GM12892 (cell line): ENCODE data around the gene SLC2A4RG.
"Not testable (repeated sequence)": the region's sequence is repeated elsewhere in the genome, so short reads cannot be mapped to it uniquely, and the experiment has no call there.

Source experiments
- DNase-seq: peaks from one replicate; pipeline ENCODE4 v3.0.0; 2011; ENCODE audit not compliant: insufficient read length
- FAIRE-seq: peaks from 2 replicates; lab custom pipeline; 2011; peaks lifted over from hg19 to GRCh38; lab: Jason Lieb, UNC
- POLR2A ChIP-seq: IDR thresholded peaks from 2 replicates; pipeline ENCODE4 v1.6.1; 2011; ENCODE audit warnings: low read depth, low read length, control low read depth
- POLR2AphosphoS5 ChIP-seq: IDR thresholded peaks from 2 replicates; pipeline ENCODE4 v1.6.1; 2011; ENCODE audit warnings: low read depth, low read length, control low read depth
- TAF1 ChIP-seq: IDR thresholded peaks from 2 replicates; pipeline ENCODE4 v1.6.1; 2011; ENCODE audit warnings: low read depth, mild to moderate bottlenecking, control low read depth, low read length, borderline replicate concordance

Gene SLC2A4RG

GRCh38 chr20:63768591-63769515 is 29.3 kb downstream of the SLC2A4RG start:
- no peak for TF ChIP-seq POLR2AphosphoS5
- no peak for TF ChIP-seq POLR2A
- TF ChIP-seq TAF1 = no peak
- no peak for FAIRE-seq
- no peak for DNase-seq

- no peak for FAIRE-seq
- TF ChIP-seq POLR2AphosphoS5 (no peak), TAF1 (no peak), POLR2A (no peak)
- no peak for DNase-seq
These were observed 30.4 kb downstream of the SLC2A4RG start for GRCh38 chr20:63769891-63770474.

GRCh38 chr20:63771046-63771707 is 31.6 kb downstream of the SLC2A4RG start:
- no peak for FAIRE-seq
- DNase-seq = no peak
- TF ChIP-seq TAF1 (no peak), POLR2A (no peak), POLR2AphosphoS5 (no peak)

DNA sequence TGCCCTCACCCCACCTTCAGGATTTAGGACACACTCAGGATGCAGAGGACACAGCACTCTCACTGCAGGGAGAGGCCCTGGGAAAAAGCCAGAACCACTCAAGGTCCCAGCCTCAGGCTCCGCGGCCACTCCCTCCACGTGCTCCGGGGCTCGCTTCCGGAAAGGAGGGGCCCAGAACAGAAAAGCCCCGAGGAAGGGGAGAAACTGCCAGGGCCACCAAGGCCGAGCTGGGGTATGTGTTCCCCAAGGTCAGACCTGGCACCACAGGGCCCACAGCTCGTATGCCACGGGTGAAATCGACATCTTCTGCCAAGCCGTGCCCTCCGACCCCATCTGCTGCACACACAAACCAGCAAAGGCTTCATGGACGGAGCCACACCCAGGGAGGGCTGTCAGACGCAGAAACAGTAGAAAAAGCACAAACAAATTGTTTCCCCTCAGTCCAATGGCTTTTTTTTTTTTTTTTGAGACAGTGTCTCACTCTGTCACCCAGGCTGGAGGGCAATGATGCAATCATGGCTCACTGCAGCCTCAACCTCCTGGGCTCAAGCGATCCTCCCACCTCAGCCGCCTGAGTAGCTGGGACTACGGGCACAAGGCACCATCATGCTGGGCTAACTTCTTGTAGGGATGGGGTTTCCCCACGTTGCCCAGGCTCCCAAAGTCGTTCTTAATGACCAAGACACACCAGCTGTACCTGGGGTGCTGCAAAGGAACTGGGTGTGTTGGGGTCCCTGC is 33.4 kb downstream of the SLC2A4RG start:
- DNase-seq = no peak
- no peak for FAIRE-seq
- TF ChIP-seq TAF1 = no peak
- no peak for TF ChIP-seq POLR2A
- TF ChIP-seq POLR2AphosphoS5 = no peak

DNA sequence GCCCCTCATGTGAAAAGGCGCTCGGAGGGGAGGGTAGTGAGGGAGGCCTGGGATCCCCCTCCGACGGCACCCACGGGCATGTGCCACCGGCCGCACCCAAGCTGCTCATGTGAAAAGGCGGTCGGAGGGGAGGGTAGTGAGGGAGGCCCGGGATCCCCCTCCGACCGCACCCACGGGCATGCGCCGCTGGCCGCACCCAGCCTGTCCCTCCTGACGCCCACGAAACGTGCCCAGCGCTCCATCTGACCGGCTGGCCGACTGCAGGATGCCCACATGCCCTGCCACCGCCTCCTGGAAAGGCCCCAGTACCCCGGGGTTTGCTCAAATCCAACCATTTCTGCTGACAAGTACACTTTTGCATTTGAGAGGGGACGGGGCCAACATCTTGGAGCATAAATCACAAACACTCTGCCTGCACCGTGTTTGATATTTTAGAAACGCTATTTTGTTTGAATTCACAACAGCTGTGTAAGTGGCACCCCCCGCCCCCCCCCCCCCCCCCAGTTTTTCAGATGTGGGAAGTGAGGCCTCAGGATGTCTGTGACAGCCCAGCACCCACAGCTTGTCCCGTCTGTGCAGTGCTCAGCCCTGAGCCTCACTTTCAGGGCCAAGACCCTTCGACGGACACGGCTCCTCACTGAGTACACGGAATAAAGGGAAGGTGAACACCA is 34.1 kb downstream of the SLC2A4RG start:
- TF ChIP-seq TAF1 = no peak
- TF ChIP-seq POLR2AphosphoS5 = no peak
- no peak for TF ChIP-seq POLR2A
- DNase-seq = no peak
- FAIRE-seq = no peak

DNA sequence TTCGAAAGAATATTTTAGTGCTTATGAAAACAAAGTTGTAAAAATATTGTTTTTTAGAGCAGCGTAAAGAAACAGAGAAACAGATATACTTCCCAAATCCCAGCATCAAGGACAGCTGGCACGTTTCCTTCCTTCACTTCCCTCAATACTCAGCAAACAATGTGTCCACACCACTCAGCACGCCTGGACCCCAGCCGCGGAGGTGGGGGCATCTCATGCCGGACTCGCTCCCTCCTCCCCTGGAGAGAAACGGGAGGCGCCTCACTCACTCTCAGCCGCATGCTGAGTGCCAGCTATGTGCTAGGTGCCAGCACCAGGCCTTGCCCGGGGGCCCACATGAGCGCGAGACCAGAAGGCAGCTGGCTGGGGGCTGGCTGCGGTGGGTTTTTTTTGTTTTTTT is 34.7 kb downstream of the SLC2A4RG start:
- no peak for TF ChIP-seq POLR2A
- TF ChIP-seq POLR2AphosphoS5 = no peak
- no peak for TF ChIP-seq TAF1
- DNase-seq = no peak
- no peak for FAIRE-seq

- FAIRE-seq (no peak), DNase-seq (no peak)
- TF ChIP-seq TAF1 (no peak), POLR2AphosphoS5 (no peak), POLR2A (no peak)
These were observed 35.8 kb downstream of the SLC2A4RG start for GRCh38 chr20:63775096-63775978.

DNA sequence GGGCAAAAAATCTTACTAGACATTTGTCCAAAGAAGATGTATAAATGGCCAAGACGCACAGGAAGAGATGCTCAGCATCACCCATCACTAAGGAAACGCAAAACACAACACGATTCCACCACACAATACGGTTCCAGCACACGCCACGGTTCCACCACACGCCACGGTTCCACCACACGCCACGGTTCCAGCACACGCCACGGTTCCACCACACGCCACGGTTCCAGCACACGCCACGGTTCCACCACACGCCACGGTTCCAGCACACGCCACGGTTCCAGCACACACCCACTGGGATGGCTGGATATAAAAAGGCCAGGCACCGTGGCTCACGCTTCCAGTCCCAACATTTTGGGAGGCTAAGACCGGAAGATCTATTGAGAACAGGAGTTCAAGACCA is 37.3 kb downstream of the SLC2A4RG start:
- not testable (repeated sequence) for DNase-seq, FAIRE-seq

DNA sequence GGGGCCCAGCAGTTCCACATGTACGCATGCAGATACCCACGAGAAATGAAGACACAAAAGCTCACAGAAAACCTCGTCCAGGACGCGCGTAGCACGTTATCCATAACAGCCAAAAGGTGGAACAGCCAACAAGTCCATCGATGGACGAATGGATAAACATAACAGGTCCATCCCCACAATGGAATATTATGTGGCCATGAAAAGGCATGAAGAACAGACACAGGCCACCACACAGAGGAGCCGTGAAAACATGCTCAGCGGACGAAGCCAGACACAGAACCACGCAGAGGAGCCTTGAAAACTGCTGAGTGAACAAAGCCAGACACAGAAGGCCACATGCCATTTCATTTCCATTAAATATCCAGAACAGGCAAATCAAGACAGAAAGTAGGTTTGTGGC is 38.0 kb downstream of the SLC2A4RG start:
- DNase-seq (no peak), FAIRE-seq (no peak)
- no peak for TF ChIP-seq POLR2AphosphoS5
- TF ChIP-seq TAF1 = no peak
- no peak for TF ChIP-seq POLR2A

DNA sequence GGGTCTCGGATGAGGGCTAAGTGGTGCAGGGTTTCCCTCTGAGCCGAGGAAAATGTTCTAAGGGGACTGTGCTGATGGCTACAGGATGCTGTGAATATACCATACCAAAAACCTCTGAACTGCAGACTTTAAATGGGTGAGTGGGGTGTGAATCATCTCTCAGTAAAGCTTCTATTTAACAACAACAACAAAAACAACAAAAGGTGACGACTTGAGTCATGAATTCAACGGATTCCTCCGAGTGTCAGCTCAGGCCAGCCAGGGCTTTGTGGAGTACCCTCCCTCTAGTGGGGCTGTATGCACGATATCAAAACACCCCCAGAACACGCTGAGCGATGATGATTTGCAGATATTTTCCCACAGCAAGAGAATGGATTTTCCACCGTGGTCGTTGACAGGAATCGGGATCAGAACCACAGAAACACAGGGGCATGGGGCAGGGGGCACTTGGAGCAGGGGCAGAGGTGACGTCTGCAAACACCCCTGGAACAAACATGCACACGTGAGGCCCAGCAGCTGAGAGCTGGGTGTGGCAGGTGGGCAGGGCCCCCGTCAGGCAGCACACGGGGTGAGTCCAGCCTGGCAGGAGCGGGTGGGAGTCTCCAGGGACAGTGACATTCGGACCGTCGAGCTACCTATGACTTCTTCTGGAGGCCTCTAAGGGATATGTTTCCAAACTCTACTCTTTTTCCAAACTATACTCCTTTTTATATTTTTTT is 38.6 kb downstream of the SLC2A4RG start:
- DNase-seq = no peak
- FAIRE-seq = no peak
- no peak for TF ChIP-seq POLR2AphosphoS5
- no peak for TF ChIP-seq TAF1
- no peak for TF ChIP-seq POLR2A
